Psoas muscle (tissue), 8 donors: ENCODE data around the gene LUC7L2. TPM values are rescaled to one million over a fixed set of nuclear protein-coding genes. Genes with fewer than 3 reads are reported as not detected.
"Not testable (repeated sequence)": the region's sequence is repeated elsewhere in the genome, so short reads cannot be mapped to it uniquely, and the experiment has no call there.

Experiments used
- ATAC-seq, 4 donors: fragments of 200-7000 bp; cut with Tn5 transposase; one replicate each; pipeline ENCODE4 v1.9.1; 2020; ENCODE audit warnings: moderate library complexity in 3 of 4, mild to moderate bottlenecking in 2 of 4
- DNase-seq, 2 donors: peaks; one replicate each; pipeline ENCODE4 v3.0.0-alpha.2; 2020
- H3K27ac ChIP-seq: fragments of 200-600 bp; one replicate; pipeline ENCODE4 v1.8.0; 2022
- H3K27me3 ChIP-seq, 3 donors: fragments of 200-600 bp in 1 of 3; one replicate each; pipeline versions ENCODE4 v1.6.1 to v1.8.0; 2013 to 2022; ENCODE audit warnings: low read length in 2 of 3, mild to moderate bottlenecking in 2 of 3, moderate library complexity in 1 of 3; ENCODE audit not compliant: insufficient read depth in 3 of 3
- H3K36me3 ChIP-seq, 2 donors: fragments of 200-600 bp in 1 of 2; one replicate each; pipeline versions ENCODE4 v1.6.1 to v1.8.0; 2013 to 2022; ENCODE audit warnings: low read depth in 1 of 2, mild to moderate bottlenecking in 1 of 2, moderate library complexity in 1 of 2; ENCODE audit not compliant: insufficient read depth in 1 of 2
- H3K4me1 ChIP-seq: fragments of 200-600 bp; one replicate; pipeline ENCODE4 v1.8.0; 2022
- H3K4me3 ChIP-seq: fragments of 200-600 bp; one replicate; pipeline ENCODE4 v1.8.0; 2022; ENCODE audit warnings: mild to moderate bottlenecking
- H3K9me3 ChIP-seq: fragments of 200-600 bp; one replicate; pipeline ENCODE4 v1.8.0; 2022
- WGBS, 3 donors: extraction: QIAGEN DNeasy Blood & Tissue Kit; methylation state at CpG; one replicate each; pipeline versions ENCODE4 v1.1.6 to v1.1.7; 2013; 5-methylcytosine and 5-hydroxymethylcytosine counted together
- intact Hi-C, 2 donors: fragments of 100-400 bp; cut with DNase I; formaldehyde crosslinking; loops; one replicate each; pipeline versions ENCODE4 v1.11.0 to v1.14.2; 2022
- polyA plus RNA-seq, 3 donors: library from polyadenylated mRNA; stranded (reverse); fragments of 200-250 nt; gene quantifications; one replicate each; pipeline ENCODE4 v1.2.3, GENCODE V29; 2013
- total RNA-seq, 4 donors: library from RNA; stranded (reverse); fragmentation: NEBNext Ultra II Directional in 2 of 4; extraction: Animal tissue kit (Norgen Biotek cat#: 25700) in 2 of 4; gene quantifications; one replicate each; pipeline versions ENCODE4 v1.2.1 to v1.2.4, GENCODE V29; 2021 to 2023
- TF ChIP-seq, protein P1 (sequence below): fragments of 200-600 bp; IDR thresholded peaks from one replicate; pipeline ENCODE4 v1.8.0; 2022; ENCODE audit warnings: antibody characterized with exemption
- donor health status: healthy with polysubstance abuse.
- donor health status: DM: no; HTN: no; CAD: no; lungs with moderate emphysema.
- donor health status: Bipolar disorder and iron deficiency.
- donor health status: healthy.
- donor health status: DM: yes; HTN: yes; CAD: no.
- donor health status: DM: no; HTN: no; CAD: no.
- donor health status: DM: no; HTN: no; CAD: no.
- donor health status: DM: yes; HTN: yes; CAD: no.

Gene LUC7L2
- total and polyA plus RNA-seq, 7 donors, result 41.6 to 82.3 (median 47.8) TPM

DNA sequence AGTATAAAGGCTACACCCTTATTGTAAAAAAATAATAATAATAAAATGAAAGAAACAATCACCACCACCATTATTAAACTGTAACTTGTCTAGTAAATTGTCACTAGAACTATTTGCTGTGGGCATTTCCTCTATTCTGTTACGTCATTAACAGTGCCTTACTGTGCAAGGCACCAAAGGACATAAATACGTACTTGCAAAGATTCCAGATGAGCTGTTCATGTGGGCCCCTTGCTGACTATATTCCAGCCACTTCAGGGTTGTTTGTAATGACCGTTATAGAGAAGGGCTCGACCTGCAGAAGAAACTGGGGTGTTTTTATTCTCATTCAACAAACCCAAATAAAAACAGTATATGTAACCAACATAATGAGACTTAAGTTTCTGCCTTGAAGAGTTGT is 63.4 kb downstream of the LUC7L2 start:
- peaks cover 3 to 71% of the 10 kb centered on the region in 2 donors for H3K36me3 ChIP-seq
- TF ChIP-seq, protein P1, sequence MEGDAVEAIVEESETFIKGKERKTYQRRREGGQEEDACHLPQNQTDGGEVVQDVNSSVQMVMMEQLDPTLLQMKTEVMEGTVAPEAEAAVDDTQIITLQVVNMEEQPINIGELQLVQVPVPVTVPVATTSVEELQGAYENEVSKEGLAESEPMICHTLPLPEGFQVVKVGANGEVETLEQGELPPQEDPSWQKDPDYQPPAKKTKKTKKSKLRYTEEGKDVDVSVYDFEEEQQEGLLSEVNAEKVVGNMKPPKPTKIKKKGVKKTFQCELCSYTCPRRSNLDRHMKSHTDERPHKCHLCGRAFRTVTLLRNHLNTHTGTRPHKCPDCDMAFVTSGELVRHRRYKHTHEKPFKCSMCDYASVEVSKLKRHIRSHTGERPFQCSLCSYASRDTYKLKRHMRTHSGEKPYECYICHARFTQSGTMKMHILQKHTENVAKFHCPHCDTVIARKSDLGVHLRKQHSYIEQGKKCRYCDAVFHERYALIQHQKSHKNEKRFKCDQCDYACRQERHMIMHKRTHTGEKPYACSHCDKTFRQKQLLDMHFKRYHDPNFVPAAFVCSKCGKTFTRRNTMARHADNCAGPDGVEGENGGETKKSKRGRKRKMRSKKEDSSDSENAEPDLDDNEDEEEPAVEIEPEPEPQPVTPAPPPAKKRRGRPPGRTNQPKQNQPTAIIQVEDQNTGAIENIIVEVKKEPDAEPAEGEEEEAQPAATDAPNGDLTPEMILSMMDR, result no peak
- H3K4me3 ChIP-seq, result no peak overlapping the region
- no peaks in the 10 kb centered on the region for H3K9me3 ChIP-seq
- WGBS, 3 donors, result 87 to 93% (median 93%) methylated on average over 4 of the region's 4 CpGs
- H3K4me1 ChIP-seq, result no peaks in the 10 kb centered on the region
- DNase-seq (no peak), ATAC-seq (no peak)
- intact Hi-C loops, result loop anchor here in 1 of 2 donors (5.0 kb wide), 1 partner anchor 51 kb away; no protein-coding TSS in a partner anchor
- H3K27me3 ChIP-seq, result no peaks in the 10 kb centered on the region
- H3K27ac ChIP-seq, result no peak overlapping the region

DNA sequence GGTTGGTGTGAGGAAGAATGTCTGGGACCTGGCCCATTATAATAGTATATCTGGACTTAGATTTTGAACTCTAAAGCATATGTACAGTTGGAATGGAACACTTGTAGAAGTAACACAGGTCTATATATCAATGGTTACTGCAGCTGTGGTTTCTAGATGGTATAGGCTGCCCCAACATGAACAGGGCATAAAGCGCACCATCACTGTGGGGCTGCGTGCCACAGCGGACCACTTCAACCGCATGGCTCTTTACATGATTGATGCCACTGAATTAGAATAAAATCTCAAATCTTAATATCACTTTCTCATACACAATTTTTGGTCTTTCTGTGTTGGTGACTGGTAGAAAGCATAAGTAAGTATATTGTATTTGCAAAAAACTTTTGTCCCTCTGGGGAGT is 64.3 kb downstream of the LUC7L2 start:
- no peaks in the 10 kb centered on the region for H3K4me1 ChIP-seq
- no peak overlapping the region for H3K4me3 ChIP-seq
- intact Hi-C loops, result loop anchor here in 1 of 2 donors (5.0 kb wide), 1 partner anchor 52 kb away; no protein-coding TSS in a partner anchor
- WGBS, 3 donors, result 58 to 88% (median 74%) methylated on average over 4 of the region's 4 CpGs
- TF ChIP-seq, protein P1, result no peak
- H3K9me3 ChIP-seq, result no peaks in the 10 kb centered on the region
- H3K27ac ChIP-seq, result no peak overlapping the region
- no peak for ATAC-seq
- no peaks in the 10 kb centered on the region for H3K27me3 ChIP-seq
- DNase-seq, result no peak
- peaks cover 3 to 62% of the 10 kb centered on the region in 2 donors for H3K36me3 ChIP-seq

DNA sequence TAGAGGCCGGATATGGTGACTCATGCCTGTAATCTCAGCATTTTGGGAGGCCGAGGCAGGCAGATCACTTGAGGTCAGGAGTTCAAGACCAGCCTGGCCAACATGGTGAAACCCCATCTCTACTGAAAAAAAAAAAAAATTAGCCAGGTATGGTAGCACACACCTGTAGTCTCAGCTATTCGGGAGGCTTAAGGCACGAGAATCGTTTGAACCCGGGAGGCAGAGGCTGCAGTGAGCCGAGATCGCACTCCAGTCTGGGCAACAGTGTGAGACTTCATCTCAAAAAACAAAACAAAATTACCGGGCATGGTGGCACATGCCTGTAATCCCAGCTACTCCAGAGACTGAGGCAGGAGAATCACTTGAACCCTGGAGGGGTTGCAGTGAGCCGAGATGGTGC is 66.0 kb downstream of the LUC7L2 start:
- ATAC-seq, H3K4me3 ChIP-seq, H3K27ac ChIP-seq, intact Hi-C loops, H3K27me3 ChIP-seq, H3K9me3 ChIP-seq, H3K4me1 ChIP-seq, DNase-seq: not testable (repeated sequence)
- H3K36me3 ChIP-seq, result peaks cover 3 to 45% of the 10 kb centered on the region in 2 donors
- 92 to 95% (median 92%) methylated on average over 9 to 10 of the region's 10 CpGs for WGBS, 3 donors

DNA sequence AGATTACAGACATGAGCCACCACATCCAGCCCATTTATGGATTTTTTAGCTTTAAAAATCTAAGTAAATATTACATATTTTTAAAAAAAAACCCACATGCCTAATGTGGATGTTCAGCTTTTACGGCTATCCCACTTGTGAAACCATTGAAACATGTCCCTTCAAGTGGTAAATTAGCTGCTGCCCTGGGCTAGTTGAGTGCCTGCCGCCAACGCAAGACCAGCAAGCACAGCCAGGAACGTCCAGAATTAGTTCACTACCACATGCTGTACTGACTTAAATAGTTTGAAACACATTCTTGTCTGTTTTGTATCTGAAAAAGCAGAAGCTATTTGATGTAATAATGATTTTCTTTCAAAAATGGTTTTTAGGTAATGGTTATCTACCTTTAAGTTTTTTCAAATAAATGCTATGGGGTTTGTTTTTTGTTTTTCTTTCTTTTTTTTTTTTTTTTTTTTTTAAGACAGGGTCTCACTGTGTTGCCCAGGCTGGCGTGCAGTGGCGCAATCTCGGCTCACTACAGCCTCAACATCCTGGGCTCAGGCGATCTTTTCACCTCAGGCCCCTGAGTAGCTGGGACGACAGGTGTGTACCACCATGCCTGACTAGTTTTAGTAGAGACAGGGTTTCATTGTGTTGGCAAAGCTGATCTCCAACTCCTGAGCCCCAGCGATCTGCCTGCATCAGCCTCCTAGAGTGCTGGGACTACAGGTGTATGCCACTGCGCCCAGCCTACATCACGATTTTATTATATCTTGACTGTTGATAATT is 66.7 kb downstream of the LUC7L2 start:
- DNase-seq, result no peak
- H3K4me3 ChIP-seq, result no peak overlapping the region
- TF ChIP-seq, protein P1, result no peak

DNA sequence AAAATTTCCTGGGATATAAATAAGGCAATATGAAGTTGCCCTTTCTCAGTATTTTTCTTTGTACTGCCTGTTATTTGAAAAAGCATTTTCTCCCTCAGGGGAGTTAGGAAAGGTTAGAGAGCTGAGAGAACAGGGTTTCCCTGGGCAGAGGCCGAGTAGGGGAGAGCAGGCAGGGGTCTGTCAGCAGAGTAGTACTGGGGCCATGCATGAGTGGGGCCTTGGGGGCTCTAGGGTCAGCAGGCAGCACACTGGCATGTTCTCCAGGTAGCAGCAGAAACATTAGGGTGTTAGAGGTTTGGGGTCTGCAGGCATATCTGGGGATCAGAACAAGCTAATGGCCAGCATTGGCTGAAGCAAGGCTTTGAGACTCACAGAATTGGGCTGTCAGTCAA is 67.3 kb downstream of the LUC7L2 start:
- no peaks in the 10 kb centered on the region for H3K27me3 ChIP-seq
- TF ChIP-seq, protein P1, result no peak
- ATAC-seq, result peak in 2 of 4 donors; percentile 8 to 25
- peaks cover 3 to 32% of the 10 kb centered on the region in 2 donors for H3K36me3 ChIP-seq
- H3K4me3 ChIP-seq, result no peak overlapping the region
- peaks cover 15% of the 10 kb centered on the region for H3K4me1 ChIP-seq
- DNase-seq, result no peak
- no peak overlapping the region for H3K27ac ChIP-seq
- WGBS, 3 donors, result 92 to 100% (median 94%) methylated on average over 1 of the region's 1 CpG
- no peaks in the 10 kb centered on the region for H3K9me3 ChIP-seq
- intact Hi-C loops, result no loop called here

More for the DNA sequence above, 66.7 kb downstream of the LUC7L2 start:
- peaks cover 9% of the 10 kb centered on the region for H3K4me1 ChIP-seq
- peaks cover 3 to 38% of the 10 kb centered on the region in 2 donors for H3K36me3 ChIP-seq
- no peaks in the 10 kb centered on the region for H3K9me3 ChIP-seq
- 66 to 84% (median 71%) methylated on average over 12 of the region's 12 CpGs for WGBS, 3 donors
- no peak overlapping the region for H3K27ac ChIP-seq
- no peaks in the 10 kb centered on the region for H3K27me3 ChIP-seq
- intact Hi-C loops, result no loop called here
- ATAC-seq, result peak; percentile 47 to 82 (median 69)
